Measurements from ENCODE around the gene LARGE1.
"Not testable (repeated sequence)": the region's sequence is repeated elsewhere in the genome, so short reads cannot be mapped to it uniquely, and the experiment has no call there.

Gene LARGE1

DNA sequence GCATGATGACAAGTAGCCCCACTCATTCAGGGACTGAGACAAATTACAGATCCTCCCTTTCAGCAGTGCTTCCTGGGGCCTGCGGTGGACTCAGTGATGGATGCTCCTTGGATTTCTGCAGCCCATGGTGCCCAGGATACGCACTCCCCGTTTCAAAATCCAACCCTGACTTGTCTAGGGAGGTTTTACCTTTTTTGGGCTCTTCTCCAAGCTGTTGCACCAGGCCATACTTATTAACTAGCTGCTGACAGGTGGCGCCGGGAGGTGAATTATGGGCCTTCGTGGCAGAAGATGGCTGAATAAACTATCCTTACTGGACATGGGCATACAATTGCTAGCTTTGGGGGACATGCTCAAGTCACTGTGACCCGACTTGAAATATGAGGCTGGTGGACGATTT is 537.8 kb downstream of the LARGE1 start:
- DNase-seq (ENCODE audit: insufficient read length, low spot score) (no peak), FAIRE-seq (no peak)
- TF ChIP-seq, protein P1, sequence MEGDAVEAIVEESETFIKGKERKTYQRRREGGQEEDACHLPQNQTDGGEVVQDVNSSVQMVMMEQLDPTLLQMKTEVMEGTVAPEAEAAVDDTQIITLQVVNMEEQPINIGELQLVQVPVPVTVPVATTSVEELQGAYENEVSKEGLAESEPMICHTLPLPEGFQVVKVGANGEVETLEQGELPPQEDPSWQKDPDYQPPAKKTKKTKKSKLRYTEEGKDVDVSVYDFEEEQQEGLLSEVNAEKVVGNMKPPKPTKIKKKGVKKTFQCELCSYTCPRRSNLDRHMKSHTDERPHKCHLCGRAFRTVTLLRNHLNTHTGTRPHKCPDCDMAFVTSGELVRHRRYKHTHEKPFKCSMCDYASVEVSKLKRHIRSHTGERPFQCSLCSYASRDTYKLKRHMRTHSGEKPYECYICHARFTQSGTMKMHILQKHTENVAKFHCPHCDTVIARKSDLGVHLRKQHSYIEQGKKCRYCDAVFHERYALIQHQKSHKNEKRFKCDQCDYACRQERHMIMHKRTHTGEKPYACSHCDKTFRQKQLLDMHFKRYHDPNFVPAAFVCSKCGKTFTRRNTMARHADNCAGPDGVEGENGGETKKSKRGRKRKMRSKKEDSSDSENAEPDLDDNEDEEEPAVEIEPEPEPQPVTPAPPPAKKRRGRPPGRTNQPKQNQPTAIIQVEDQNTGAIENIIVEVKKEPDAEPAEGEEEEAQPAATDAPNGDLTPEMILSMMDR (IDR thresholded peaks at IDR 0.05; ENCODE audit: insufficient read depth, missing control alignments): no peak

DNA sequence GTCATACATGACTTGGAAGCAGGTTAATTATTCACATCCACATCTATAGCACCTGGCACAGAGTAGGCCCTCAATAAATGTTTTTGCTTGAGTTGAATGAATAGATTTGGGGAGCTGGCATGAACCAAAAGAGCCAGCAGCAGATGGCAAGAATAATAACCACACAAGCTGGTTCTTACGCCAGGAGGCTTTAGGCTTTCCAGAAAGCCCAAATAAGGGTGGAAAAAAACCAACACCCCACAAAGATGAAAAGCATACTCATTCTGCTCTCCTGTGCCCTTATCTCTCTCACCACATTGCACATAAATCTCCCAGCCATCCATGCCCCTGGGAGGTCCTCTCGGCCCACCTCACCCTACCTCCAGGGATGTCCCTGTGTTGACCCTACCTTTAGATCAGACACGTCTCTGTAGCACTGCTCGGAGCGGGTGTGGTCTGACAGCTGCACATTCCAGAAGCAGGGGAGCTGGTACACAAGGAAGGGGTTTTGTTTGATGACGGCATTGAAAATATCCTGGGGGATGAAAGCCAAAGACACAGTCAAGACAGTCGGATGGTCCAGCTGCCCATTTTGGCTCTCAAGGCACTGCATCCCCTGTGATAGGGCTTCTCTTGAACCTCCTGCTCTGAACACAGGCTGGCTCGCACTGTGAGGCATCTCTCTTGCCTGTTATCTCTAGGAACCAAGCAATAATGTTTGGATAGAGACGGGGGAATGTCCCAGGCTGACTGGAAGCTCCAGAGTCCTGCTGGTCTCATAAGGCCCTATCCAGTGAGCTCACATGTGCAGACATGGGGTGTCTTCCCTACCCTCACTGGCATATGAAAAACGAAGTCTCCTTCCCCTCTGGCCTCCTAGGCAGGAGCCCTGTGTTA is 538.5 kb downstream of the LARGE1 start:
- FAIRE-seq (no peak), DNase-seq (ENCODE audit: insufficient read length, low spot score) (no peak)
- TF ChIP-seq, protein P1 (IDR thresholded peaks at IDR 0.05; ENCODE audit: insufficient read depth, missing control alignments): no peak

DNA sequence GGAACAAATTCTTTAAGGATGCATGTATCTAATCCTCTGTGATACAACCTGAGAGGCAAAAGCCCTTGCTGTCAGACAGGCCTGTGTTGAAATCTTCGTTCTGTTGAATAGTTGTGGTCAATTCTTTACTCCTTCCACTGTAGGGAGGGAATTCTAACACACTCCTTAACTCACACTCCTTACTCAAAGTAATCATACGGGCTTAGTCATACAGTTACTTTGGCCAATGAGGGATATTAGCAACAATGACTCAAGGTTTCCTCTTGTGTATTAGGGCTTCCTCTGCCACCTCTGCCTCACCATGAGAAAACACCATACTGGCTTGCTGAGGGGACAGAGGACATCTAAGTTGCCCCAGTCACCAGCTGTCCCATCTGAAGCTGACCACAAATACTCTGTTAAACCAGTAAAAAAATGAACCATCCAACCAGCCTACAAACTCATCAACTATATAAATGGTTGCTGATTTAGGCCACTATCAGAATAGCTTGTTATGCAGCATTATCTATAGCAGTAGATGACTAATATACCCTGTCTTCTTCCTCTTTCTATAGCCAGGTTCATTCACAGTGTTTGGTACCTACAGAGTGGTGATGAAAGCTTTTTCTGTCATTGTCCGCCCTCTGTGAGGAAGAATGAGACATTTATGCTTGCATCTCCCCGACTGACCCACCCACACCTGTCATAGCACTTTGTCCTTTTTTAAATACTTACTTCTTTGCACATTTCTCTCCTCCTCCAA is 539.3 kb downstream of the LARGE1 start:
- no peak for DNase-seq (ENCODE audit: insufficient read length, low spot score)
- TF ChIP-seq, protein P1 (IDR thresholded peaks at IDR 0.05; ENCODE audit: insufficient read depth, missing control alignments): no peak
- no peak for FAIRE-seq

DNA sequence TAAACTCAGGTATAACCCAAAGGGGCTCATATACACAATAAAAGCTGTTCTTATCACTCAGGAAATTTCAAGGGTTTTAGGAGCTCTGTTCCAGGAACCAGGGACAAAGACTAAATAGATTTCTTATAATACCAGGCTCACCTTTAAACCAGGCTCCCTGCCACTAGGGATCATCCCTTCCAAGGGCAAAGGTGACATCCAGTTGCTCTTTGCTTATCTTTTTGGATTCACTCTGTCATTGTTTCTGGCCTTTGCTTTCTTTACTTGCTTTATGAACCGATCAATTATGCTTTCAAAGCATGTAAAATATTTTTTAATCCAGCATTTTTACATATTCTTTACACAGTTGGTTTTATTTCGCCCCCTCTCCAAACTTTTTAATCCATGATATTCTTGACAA is 540.4 kb downstream of the LARGE1 start:
- DNase-seq (ENCODE audit: insufficient read length, low spot score) (no peak), FAIRE-seq (no peak)
- TF ChIP-seq, protein P1 (IDR thresholded peaks at IDR 0.05; ENCODE audit: insufficient read depth, missing control alignments): no peak

DNA sequence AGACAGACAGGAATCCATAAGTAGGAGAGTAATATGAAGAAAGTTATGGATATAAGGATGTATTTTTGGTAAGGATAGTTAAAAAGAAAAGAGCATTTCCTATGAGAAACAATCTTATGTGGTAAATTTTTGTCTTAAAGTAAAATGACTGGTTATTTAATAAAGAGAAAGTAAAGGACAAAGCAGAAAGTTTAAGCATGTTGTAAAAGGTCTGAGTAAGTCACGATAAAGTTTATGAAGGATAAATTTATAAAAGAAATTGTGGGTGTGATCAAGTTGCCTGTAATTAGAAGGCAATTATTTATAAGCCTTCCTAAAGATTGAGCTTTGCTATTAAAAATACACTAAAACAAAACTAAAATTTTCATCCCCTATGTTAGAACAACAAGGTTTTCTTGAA is 547.4 kb downstream of the LARGE1 start:
- no peak for FAIRE-seq

DNA sequence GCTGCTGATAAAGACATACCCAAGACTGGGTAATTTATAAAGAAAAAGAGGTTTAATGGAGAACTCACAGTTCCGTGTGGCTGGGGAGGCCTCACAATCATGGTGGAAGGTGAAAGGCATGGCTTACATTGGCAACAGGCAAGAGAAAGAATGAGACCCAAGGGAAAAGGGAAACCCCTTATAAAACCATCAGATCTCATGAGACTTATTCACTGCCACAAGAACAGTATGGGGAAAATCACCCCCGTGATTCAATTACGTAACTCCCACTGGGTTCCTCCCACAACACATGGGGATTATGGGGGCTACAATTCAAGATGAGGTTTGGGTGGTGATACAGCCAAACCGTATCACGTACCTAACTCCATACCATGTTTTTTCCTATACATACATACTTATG is 557.0 kb downstream of the LARGE1 start:
- not testable (repeated sequence) for FAIRE-seq; DNase-seq (ENCODE audit: insufficient read length, low spot score)

More for the DNA sequence above, 547.4 kb downstream of the LARGE1 start:
- no peak for DNase-seq (ENCODE audit: insufficient read length, low spot score)
- TF ChIP-seq, protein P1 (IDR thresholded peaks at IDR 0.05; ENCODE audit: insufficient read depth, missing control alignments): no peak

DNA sequence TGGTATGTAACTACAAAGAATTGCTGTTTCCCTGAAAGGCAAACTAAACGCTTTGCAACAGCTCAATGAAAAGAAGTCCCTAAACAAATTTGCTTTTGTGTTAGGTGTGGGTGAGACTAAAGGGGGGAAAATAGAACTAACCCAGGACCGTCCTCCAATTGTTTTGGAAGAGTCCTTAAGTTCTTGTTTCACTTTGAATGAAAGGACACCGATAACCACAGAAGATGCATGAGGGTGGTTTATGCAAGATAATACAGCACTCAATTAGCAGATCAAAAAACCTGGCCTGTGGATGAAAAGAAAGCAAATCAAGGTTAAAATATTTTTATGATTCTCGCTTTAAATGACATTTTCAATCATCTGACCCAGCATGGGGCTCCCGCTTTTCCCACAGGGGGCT is 557.6 kb downstream of the LARGE1 start:
- no peak for FAIRE-seq
- TF ChIP-seq, protein P1 (IDR thresholded peaks at IDR 0.05; ENCODE audit: insufficient read depth, missing control alignments): no peak
- DNase-seq (ENCODE audit: insufficient read length, low spot score): no peak
